Testis (tissue), 2 donors: Measurements from ENCODE around the gene METTL27.

Source experiments
- CTCF ChIP-seq, 3 experiments: fragments of 450-650 bp in 2 of 3; fragments of 200-600 bp in 1 of 3; sonication (generic) in 1 of 3; IDR thresholded peaks; one replicate each; pipeline ENCODE4 v1.5.1; 2016 to 2019; ENCODE audit warnings: antibody characterized with exemption in 3 of 3, mild to moderate bottlenecking in 2 of 3, moderate library complexity in 1 of 3
- POLR2A ChIP-seq: fragments of 450-650 bp; IDR thresholded peaks from one replicate; pipeline ENCODE4 v1.6.1; 2017; ENCODE audit warnings: antibody characterized with exemption, mild to moderate bottlenecking, moderate library complexity

- no peak for TF ChIP-seq CTCF (IDR thresholded peaks at IDR 0.05)
- TF ChIP-seq POLR2A, result no peak
Measured at GRCh38 chr7:73879977-73880681, 37.8 kb upstream of the METTL27 start.
